ENCODE results near the gene RIPK1.
"Not testable (repeated sequence)": the region's sequence is repeated elsewhere in the genome, so short reads cannot be mapped to it uniquely, and the experiment has no call there.

RIPK1 gene

GRCh38 chr6:3147914-3148757 is 79.8 kb downstream of the RIPK1 start:
- no peak for TF ChIP-seq CTCF (IDR thresholded peaks at IDR 0.05; ENCODE audit: borderline replicate concordance, control extremely low read depth, extremely low read depth, insufficient read depth, missing control alignments)
- DNase-seq (ENCODE audit: low spot score): no peak
- in situ Hi-C loops (cut with MboI; ENCODE audit: low sequenced_read_pairs, unreplicated experiment): no loop called here

GRCh38 chr6:3151691-3152090 is 83.4 kb downstream of the RIPK1 start:
- DNase-seq (ENCODE audit: low spot score): no peak
- in situ Hi-C loops (cut with MboI; ENCODE audit: low sequenced_read_pairs, unreplicated experiment): no loop called here
- TF ChIP-seq CTCF (IDR thresholded peaks at IDR 0.05; ENCODE audit: borderline replicate concordance, control extremely low read depth, extremely low read depth, insufficient read depth, missing control alignments): no peak

- no peak for DNase-seq (ENCODE audit: low spot score)
- no peak for TF ChIP-seq CTCF (IDR thresholded peaks at IDR 0.05; ENCODE audit: borderline replicate concordance, control extremely low read depth, extremely low read depth, insufficient read depth, missing control alignments)
- in situ Hi-C loops (cut with MboI; ENCODE audit: low sequenced_read_pairs, unreplicated experiment): no loop called here
These were observed 84.4 kb downstream of the RIPK1 start for GRCh38 chr6:3152689-3153088.

- in situ Hi-C loops (cut with MboI; ENCODE audit: low sequenced_read_pairs, unreplicated experiment); DNase-seq (ENCODE audit: low spot score): not testable (repeated sequence)
These were observed 87.1 kb downstream of the RIPK1 start for GRCh38 chr6:3155416-3155815.

- peak; percentile 53 for DNase-seq (ENCODE audit: low spot score)
- in situ Hi-C loops (cut with MboI; ENCODE audit: low sequenced_read_pairs, unreplicated experiment): not testable (repeated sequence)
These were observed 88.2 kb downstream of the RIPK1 start for GRCh38 chr6:3156184-3157130.

- peak; percentile 38 for TF ChIP-seq CTCF (IDR thresholded peaks at IDR 0.05; ENCODE audit: borderline replicate concordance, control extremely low read depth, extremely low read depth, insufficient read depth, missing control alignments)
- in situ Hi-C loops (cut with MboI; ENCODE audit: low sequenced_read_pairs, unreplicated experiment): no loop called here
- DNase-seq (ENCODE audit: low spot score): peak; percentile 97
These were observed 89.0 kb downstream of the RIPK1 start, which contains the start of gene TUBB2A for GRCh38 chr6:3157131-3157933. Gene TUBB2A (minus strand): TSS chr6:3157544. CDS start chr6:3157463, 81 bp downstream.
